HG03039 (cell line): ENCODE measurements around the gene CD68.

Source experiments
- ATAC-seq: cut with Tn5 transposase; IDR thresholded peaks from one replicate; pipeline ENCODE4 v1.9.1; 2021; ENCODE audit warnings: mild to moderate bottlenecking, moderate library complexity; ENCODE audit not compliant: unreplicated experiment

CD68 gene

GRCh38 chr17:7559320-7560171 is 19.9 kb upstream of the CD68 start:
- ATAC-seq = no peak

GRCh38 chr17:7560172-7561027 is 19.0 kb upstream of the CD68 start:
- ATAC-seq = no peak

- peak; percentile 39 for ATAC-seq
Observed at GRCh38 chr17:7561028-7561575, 18.3 kb upstream of the CD68 start.

DNA sequence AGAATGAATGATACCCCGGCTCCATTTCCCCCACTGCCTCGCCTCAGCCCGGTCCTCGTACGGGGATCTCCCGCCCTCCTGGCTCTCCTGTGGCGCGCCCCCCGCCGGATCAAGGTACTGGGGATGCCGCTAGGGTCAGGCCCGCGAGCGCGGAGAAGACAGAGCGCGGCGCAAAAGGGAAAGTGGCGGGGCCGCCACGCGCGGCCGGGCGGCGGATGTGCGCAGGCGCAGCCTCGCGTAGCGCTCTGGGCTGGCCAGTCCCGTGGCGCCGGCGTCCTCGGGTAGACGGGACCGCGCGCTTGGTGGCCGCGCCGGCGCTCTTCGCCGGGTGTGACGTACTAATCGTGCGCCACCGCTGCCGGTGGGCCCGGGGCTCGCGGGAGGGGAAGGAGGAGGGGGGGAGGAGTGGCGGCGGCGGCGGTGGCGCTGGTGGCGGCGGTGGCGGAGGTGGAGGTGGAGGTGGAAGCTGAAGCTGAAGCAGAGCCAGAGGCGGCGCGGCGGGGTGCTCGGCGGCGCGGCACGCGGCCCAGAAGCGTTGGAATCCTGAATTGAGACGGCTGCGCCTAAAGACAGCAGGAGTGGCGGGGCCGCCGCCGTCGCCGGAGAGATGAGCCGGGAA is 17.7 kb upstream of the CD68 start, which contains the start of gene SENP3:
Gene SENP3, plus strand, starts transcription at position 331 of the 619 bp plus-strand sequence. CDS start 1,158 bp downstream, outside the sequence.
- peak; percentile 61 for ATAC-seq

GRCh38 chr17:7562208-7562605 is 17.2 kb upstream of the CD68 start:
- ATAC-seq = peak; percentile 1

- ATAC-seq = no peak
Observed at GRCh38 chr17:7563115-7563869, 16.1 kb upstream of the CD68 start.

- no peak for ATAC-seq
Observed at GRCh38 chr17:7569571-7569970, 9.9 kb upstream of the CD68 start.

- ATAC-seq = no peak
Observed at GRCh38 chr17:7570351-7570750, 9.1 kb upstream of the CD68 start.

- ATAC-seq = no peak
Observed at GRCh38 chr17:7572338-7572587, 7.2 kb upstream of the CD68 start.

DNA sequence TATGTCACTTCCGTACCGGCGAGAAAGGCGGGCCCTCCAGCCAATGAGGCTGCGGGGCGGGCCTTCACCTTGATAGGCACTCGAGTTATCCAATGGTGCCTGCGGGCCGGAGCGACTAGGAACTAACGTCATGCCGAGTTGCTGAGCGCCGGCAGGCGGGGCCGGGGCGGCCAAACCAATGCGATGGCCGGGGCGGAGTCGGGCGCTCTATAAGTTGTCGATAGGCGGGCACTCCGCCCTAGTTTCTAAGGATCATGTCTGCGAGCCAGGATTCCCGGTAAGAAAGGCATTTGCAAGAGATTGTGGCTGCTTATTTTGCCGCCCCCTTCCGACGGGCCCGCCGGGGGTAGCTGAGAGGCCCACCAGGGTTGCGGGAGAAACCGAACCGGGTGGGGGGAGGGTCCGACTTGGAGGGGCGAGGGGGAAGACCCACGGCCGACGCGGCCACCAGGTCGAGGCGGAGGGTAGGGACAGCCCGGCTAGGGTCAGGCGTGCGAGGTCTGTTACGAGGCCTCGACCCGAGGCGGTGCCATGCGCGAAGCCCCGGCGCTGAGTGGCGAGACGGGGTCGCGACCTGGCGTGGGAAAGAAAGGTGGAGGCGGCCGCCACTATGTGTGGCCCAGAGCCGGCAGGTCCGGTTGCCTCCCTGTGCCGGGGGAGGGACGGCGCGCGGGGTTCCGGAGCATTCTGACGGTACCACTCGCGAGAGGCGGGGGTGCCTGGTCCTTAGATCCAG is 6.7 kb upstream of the CD68 start:
- peak; percentile 83 for ATAC-seq

DNA sequence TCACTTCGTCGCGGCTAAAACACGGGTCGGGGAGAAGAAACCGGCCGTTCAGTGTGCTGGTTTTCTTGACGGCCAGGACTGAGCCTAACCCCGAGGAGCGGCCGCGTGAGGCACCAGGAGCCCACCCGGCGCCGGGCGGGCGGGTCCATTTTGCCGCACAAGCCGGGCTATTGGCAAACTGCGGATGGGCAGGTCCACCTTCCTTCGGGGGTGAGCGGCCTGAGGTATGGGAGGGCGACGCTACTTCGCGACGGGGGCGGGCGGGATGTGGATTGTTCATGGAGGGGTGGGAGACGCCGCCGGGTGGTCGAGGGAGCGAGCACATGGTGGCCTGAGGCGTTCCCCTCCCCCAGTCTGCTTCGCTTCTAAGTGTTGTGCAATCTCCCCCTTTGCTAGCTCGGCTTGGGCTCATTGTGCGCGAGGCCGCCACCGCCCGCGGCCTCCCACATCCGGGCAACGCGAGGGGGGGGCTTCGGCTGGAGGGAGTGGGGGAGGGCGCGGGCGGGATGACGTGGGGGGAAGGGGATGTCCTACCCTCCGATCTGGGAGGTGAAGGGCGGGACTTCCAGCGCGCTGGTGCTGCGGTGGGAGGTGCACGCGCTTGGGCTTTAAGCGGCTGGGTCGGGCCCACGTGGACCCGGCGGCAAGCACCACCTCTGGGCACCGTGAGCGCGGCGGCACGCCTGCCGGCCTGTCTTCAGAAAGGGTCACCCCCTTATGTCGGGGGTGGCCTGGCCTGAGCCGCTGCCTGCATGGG is 5.9 kb upstream of the CD68 start:
- ATAC-seq = no peak

DNA sequence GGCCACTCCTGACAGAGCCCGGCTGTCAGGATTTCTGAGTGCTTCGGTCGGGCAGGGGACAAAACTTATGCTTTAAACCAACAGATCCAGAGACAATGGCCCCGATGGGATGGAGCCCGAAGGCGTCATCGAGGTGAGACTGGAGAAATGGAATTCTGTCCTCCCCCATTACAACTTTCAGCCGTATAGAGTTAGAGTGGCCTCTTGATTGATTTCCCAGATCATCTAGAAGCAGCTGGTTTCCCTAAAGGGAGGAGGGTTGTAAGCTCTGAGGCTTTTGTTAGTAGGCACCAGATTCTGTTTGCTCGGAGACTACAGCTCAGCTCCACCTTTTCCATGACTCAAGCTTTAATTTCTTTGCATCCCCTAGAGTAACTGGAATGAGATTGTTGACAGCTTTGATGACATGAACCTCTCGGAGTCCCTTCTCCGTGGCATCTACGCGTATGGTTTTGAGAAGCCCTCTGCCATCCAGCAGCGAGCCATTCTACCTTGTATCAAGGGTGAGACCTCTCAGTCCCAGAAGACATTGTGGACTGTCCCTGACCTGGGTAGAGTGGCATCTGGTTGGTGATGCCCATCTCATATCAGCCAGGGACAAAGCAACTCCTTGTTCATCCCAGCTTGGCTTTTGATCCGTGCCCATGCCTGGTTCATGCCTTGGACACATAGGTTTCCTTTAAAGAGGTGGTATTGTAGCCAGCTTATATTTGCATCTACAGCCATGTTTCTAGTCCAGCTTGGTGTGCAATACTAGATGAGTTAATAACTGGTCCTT is 5.1 kb upstream of the CD68 start:
- no peak for ATAC-seq

GRCh38 chr17:7575481-7575883 is 4.0 kb upstream of the CD68 start:
- ATAC-seq = no peak

- no peak for ATAC-seq
Observed at GRCh38 chr17:7575959-7576358, 3.5 kb upstream of the CD68 start.

- no peak for ATAC-seq
Observed at GRCh38 chr17:7576432-7576937, 3.0 kb upstream of the CD68 start.

DNA sequence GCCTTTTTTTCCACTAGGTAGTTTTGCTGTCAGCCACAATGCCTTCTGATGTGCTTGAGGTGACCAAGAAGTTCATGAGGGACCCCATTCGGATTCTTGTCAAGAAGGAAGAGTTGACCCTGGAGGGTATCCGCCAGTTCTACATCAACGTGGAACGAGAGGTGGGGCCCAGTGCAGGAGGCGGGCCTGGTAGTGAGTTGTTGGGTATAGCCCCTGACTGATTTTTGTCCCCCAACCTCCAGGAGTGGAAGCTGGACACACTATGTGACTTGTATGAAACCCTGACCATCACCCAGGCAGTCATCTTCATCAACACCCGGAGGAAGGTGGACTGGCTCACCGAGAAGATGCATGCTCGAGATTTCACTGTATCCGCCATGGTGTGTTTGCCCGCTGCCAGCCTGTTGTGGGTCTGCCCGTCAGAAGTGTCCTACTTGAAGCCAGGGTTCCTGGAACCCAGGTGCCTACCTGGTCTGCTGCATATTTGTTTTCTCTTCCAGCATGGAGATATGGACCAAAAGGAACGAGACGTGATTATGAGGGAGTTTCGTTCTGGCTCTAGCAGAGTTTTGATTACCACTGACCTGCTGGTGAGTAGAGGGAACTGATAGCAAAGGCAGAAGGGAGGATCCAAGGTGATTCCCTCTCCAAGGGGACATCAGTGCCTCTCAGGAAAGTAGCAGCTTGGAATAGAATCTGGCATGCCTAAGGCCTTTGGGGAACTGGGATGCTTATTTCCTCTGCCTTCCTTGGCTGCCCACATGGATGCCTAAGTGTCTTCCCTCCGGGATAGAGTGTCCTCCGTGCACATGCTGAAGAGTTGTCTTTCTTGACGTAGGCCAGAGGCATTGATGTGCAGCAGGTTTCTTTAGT is 1.9 kb upstream of the CD68 start:
- no peak for ATAC-seq

GRCh38 chr17:7579834-7580603 is 581 bp downstream of the CD68 start:
- no peak for ATAC-seq
